Upper lobe of right lung (tissue), 1 donor: ENCODE results near the gene TPRG1. TPM values are rescaled to one million over a fixed set of nuclear protein-coding genes. Genes with fewer than 3 reads are reported as not detected.
"Not testable (repeated sequence)": the region's sequence is repeated elsewhere in the genome, so short reads cannot be mapped to it uniquely, and the experiment has no call there.

Experiments used
- ATAC-seq: fragments of 200-7000 bp; cut with Tn5 transposase; one replicate; pipeline ENCODE4 v1.9.1; 2020; ENCODE audit warnings: mild to moderate bottlenecking, moderate library complexity
- DNase-seq: peaks from one replicate; pipeline ENCODE4 v3.0.0-alpha.2; 2020
- H3K27ac ChIP-seq: fragments of 200-600 bp; one replicate; pipeline ENCODE4 v1.8.0; 2022
- H3K27me3 ChIP-seq: fragments of 200-600 bp; one replicate; pipeline ENCODE4 v1.8.0; 2022; ENCODE audit warnings: mild to moderate bottlenecking
- H3K36me3 ChIP-seq: fragments of 200-600 bp; one replicate; pipeline ENCODE4 v1.8.0; 2022
- H3K4me1 ChIP-seq: fragments of 200-600 bp; one replicate; pipeline ENCODE4 v1.8.0; 2022
- H3K4me3 ChIP-seq: fragments of 200-600 bp; one replicate; pipeline ENCODE4 v1.8.0; 2022; ENCODE audit warnings: mild to moderate bottlenecking
- H3K9me3 ChIP-seq: fragments of 200-600 bp; one replicate; pipeline ENCODE4 v1.8.0; 2022
- intact Hi-C: fragments of 100-400 bp; cut with DNase I; formaldehyde crosslinking; loops from one replicate; pipeline ENCODE4 v1.11.0; 2022
- total RNA-seq: library from RNA; stranded (reverse); fragmentation: NEBNext Ultra II Directional; extraction: Animal tissue kit (Norgen Biotek cat#: 25700); gene quantifications from one replicate; pipeline ENCODE4 v1.2.1, GENCODE V29; 2021
- TF ChIP-seq, protein P1 (sequence below): fragments of 200-600 bp; IDR thresholded peaks from one replicate; pipeline ENCODE4 v1.8.0; 2022; ENCODE audit warnings: antibody characterized with exemption
- donor health status: DM: no; HTN: yes; CAD: no; lungs with severe emphysema.

The TPRG1 gene
- total RNA-seq, 1 donor from 2014 or later = 22.3 TPM

DNA sequence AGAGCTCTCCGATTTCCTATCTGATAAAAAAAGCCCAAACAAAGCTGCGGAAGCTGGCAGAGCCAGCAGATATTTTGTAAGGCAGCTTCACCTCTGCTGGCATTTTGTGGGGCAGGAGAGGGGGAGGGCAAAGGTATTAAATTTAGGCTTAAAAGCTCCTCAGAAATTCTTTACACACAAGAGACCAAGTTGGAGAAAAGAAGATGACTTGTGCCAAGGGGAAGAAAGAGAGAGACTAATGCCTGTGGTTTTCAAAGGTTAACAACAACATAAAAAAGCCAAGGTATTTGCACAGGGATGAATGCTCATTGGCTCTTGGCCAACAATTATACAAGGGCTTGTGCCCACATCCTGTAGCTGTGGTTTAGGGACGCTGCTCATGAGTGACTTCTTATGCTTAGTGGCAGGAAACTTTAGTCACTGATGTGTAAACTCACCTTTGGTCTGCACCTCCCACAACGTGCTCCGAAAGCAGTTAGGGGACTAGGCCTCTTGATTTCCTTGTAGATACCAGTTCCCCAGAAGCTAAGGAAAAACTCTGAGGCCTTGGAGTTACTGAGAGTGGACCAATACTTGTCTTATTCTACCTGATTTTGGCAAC lies 152.9 kb downstream of the TPRG1 start:
- DNase-seq = peak; percentile 60

DNA sequence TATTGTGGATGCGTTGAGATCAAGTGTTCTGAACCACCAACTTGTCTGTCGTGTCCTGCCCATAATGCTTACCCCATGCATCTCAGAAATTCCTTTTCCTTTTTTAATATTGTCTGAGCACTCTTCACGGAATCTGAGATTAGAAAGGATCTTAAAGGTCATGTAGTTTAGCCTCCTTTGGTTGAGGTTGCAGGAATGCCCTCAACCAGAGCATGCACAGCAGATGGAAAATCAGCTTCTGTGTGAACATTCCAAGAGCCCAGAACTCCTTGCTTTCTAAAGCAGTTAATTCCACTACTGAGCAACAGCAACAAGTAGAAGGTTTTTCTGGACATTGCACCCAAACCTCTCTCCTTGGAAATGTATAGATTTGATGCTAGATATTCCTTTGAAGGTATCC lies 153.7 kb downstream of the TPRG1 start:
- H3K27me3 ChIP-seq = no peaks in the 10 kb centered on the region
- H3K9me3 ChIP-seq = no peaks in the 10 kb centered on the region
- DNase-seq = no peak
- H3K27ac ChIP-seq = peak overlapping the region; percentile 44
- TF ChIP-seq, protein P1, sequence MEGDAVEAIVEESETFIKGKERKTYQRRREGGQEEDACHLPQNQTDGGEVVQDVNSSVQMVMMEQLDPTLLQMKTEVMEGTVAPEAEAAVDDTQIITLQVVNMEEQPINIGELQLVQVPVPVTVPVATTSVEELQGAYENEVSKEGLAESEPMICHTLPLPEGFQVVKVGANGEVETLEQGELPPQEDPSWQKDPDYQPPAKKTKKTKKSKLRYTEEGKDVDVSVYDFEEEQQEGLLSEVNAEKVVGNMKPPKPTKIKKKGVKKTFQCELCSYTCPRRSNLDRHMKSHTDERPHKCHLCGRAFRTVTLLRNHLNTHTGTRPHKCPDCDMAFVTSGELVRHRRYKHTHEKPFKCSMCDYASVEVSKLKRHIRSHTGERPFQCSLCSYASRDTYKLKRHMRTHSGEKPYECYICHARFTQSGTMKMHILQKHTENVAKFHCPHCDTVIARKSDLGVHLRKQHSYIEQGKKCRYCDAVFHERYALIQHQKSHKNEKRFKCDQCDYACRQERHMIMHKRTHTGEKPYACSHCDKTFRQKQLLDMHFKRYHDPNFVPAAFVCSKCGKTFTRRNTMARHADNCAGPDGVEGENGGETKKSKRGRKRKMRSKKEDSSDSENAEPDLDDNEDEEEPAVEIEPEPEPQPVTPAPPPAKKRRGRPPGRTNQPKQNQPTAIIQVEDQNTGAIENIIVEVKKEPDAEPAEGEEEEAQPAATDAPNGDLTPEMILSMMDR = no peak
- intact Hi-C loops = no loop called here
- no peak overlapping the region for H3K4me3 ChIP-seq
- no peaks in the 10 kb centered on the region for H3K36me3 ChIP-seq
- H3K4me1 ChIP-seq = peaks cover 10% of the 10 kb centered on the region
- ATAC-seq = no peak

More for the DNA sequence above, 152.9 kb downstream of the TPRG1 start:
- no peaks in the 10 kb centered on the region for H3K36me3 ChIP-seq
- ATAC-seq = peak; percentile 96
- no peak overlapping the region for H3K4me3 ChIP-seq
- peak overlapping the region; percentile 44 for H3K27ac ChIP-seq
- no peaks in the 10 kb centered on the region for H3K9me3 ChIP-seq
- intact Hi-C loops = no loop called here
- peaks cover 10% of the 10 kb centered on the region for H3K4me1 ChIP-seq
- H3K27me3 ChIP-seq = no peaks in the 10 kb centered on the region
- TF ChIP-seq, protein P1 = no peak

DNA sequence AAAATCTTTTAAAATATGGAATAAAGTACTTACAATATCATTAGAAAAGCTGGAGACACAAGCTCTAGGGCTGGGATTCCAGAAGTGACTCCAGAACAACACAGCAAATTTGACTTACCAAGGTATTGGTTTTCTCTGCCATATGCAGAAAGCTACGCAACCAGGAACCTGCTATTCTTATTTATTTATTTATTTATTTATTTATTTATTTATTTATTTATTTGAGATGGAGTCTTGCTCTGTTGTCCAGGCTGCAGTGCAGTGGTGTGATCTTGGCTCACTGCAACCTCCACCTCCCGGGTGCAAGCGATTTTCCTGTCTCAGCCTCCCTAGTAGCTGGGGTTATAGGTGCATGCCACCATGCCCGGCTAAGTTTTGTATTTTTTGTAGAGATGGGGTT lies 157.9 kb downstream of the TPRG1 start:
- H3K9me3 ChIP-seq, ATAC-seq, H3K27ac ChIP-seq, DNase-seq, H3K36me3 ChIP-seq, intact Hi-C loops, H3K27me3 ChIP-seq, H3K4me3 ChIP-seq: not testable (repeated sequence)
- H3K4me1 ChIP-seq = peaks cover 10% of the 10 kb centered on the region

DNA sequence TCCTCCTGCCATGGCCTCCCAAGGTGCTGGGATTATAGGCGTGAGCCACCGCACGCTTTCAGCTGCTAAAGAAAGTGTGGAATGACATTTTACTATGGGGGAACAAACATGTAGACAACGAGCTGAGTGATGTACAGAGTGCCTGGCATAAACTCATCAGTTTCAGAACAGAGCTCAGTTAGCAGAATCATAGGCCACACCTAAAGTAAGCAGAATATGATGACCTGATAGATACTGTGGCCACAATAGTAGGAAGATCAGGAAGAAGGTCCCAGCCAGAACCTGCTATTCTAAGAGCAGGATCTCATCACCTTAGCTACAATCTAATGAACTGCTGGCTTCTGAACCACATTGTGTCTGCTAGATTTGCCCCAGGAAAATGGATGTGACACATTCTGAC lies 158.3 kb downstream of the TPRG1 start:
- H3K9me3 ChIP-seq = no peaks in the 10 kb centered on the region
- DNase-seq (no peak), ATAC-seq (no peak)
- TF ChIP-seq, protein P1 = no peak
- H3K4me3 ChIP-seq = no peak overlapping the region
- H3K4me1 ChIP-seq = peaks cover 8% of the 10 kb centered on the region
- no peaks in the 10 kb centered on the region for H3K27me3 ChIP-seq
- no peak overlapping the region for H3K27ac ChIP-seq
- intact Hi-C loops = no loop called here
- H3K36me3 ChIP-seq = no peaks in the 10 kb centered on the region

DNA sequence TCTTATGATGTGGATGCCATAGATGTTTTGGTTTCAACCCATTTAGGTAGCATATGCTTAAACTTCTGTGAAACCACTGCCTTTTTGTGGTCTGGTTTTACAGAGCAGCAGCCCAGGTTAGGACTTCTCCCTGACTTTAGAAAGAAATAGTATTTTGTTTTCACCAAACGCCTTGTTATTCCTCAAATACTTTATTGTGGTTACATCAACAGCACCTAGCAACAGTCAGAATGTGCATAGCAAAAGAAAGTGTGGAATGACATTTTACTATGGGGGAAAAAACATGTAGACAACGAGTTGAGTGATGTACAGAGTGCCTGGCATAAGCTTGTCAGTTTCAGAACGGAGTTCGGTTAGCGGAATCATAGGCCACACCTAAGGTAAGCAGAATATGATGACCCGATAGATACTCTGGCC lies 159.2 kb downstream of the TPRG1 start:
- DNase-seq (no peak), ATAC-seq (no peak)
- no peak overlapping the region for H3K27ac ChIP-seq
- H3K27me3 ChIP-seq = no peaks in the 10 kb centered on the region
- no peaks in the 10 kb centered on the region for H3K36me3 ChIP-seq
- H3K9me3 ChIP-seq = no peaks in the 10 kb centered on the region
- TF ChIP-seq, protein P1 = no peak
- H3K4me1 ChIP-seq = no peaks in the 10 kb centered on the region
- no peak overlapping the region for H3K4me3 ChIP-seq
- intact Hi-C loops = no loop called here

DNA sequence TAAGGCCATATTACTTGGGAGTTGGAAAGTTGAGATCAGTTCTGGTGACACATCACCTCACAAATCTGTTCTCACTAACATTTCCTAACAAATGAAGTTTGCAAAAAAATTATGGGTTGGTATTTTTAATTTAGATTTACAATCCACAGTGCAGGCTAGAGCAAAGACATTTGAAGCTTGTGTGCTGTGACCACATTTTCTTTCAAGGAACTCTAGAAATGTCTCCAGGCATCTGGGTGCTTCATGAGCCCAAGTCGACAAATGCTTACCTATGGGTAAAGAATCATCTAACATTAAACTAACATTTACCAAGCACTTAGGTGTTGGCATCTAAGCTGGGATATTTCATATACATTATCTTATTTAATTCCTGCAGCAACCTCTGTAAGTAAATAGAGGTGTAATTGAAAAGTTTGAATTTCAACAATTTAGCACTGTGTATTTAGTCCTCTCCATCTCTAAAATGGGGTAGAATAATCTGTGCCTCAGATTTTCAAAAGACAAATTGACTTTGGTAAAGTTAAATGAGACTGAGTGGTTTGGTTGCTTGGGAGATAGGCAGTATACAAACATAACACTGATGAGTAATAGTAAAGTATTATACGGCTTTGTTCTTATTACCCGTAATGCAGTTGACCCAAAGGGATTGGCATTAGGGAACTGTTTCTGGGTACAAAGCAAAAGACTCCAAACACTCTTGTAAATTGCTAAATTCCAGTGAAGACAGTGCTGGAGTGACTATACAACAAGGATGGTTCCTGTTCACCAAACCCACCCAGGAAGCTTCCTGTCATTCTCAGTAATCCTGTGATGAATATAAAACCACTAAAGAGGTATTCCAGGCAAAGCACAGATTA lies 162.5 kb downstream of the TPRG1 start:
- no peaks in the 10 kb centered on the region for H3K9me3 ChIP-seq
- no peaks in the 10 kb centered on the region for H3K4me1 ChIP-seq
- no peaks in the 10 kb centered on the region for H3K36me3 ChIP-seq
- no peak overlapping the region for H3K4me3 ChIP-seq
- no peaks in the 10 kb centered on the region for H3K27me3 ChIP-seq
- intact Hi-C loops = no loop called here
- TF ChIP-seq, protein P1 = no peak
- no peak for DNase-seq
- H3K27ac ChIP-seq = no peak overlapping the region
- ATAC-seq = no peak
